HepG2 (cell line): Measurements from ENCODE around the gene RCBTB2. TPM values are rescaled to one million over a fixed set of nuclear protein-coding genes. Genes with fewer than 3 reads are reported as not detected.

Experiments used
- ATAC-seq: fragments of 200-7000 bp; cut with Tn5 transposase; 3 replicates; pipeline ENCODE4 v1.9.1; 2020; ENCODE audit warnings: mild to moderate bottlenecking, moderate library complexity
- BruUV-seq: library from RNA; stranded (reverse); fragments of 400-500 nt; replicated peaks from 2 replicates; lab custom pipeline; 2021; lab: Mats Ljungman, UMichigan
- CTCF ChIA-PET: fragments of 300-600 bp; formaldehyde crosslinking; extraction: SDS; loops from one replicate; lab custom pipeline; 2021; ENCODE audit warnings: low total read pairs, inconsistent platforms, low intra/inter-chr PET ratio; lab: Yijun Ruan, JAX
- POLR2A ChIA-PET: fragments of 350-600 bp; sonication (Branson Sonifier 250); formaldehyde crosslinking; loops from one replicate; lab custom pipeline; 2020; ENCODE audit warnings: antibody characterized with exemption, inconsistent platforms; lab: Yijun Ruan, JAX
- DNase-seq: peaks from one replicate; pipeline ENCODE4 v3.0.0-alpha.2; 2015; ENCODE audit warnings: low spot score
- FAIRE-seq: peaks from 3 replicates; lab custom pipeline; 2011; peaks lifted over from hg19 to GRCh38; lab: Jason Lieb, UNC
- H2AFZ ChIP-seq: one replicate; pipeline ENCODE4 v1.6.1; 2011; ENCODE audit warnings: low read length, inconsistent platforms
- H3K27ac ChIP-seq: fragments of 300-600 bp; 3 replicates; pipeline ENCODE4 v1.8.0; 2011; ENCODE audit warnings: mixed run types, mild to moderate bottlenecking, mixed read lengths, low read length, inconsistent platforms; ENCODE audit not compliant: insufficient read depth; ENCODE audit errors: extremely low read length
- H3K27me3 ChIP-seq, 2 experiments: fragments of 200-600 bp in 1 of 2; 2 replicates in 1 of 2; 3 replicates in 1 of 2; pipeline versions ENCODE4 v1.6.0 to v1.8.0; 2011; ENCODE audit warnings: low read length in 2 of 2, mild to moderate bottlenecking in 2 of 2, moderate library complexity in 2 of 2, inconsistent platforms in 1 of 2; ENCODE audit not compliant: insufficient read depth in 2 of 2, control insufficient read depth in 1 of 2
- H3K36me3 ChIP-seq, 2 experiments: fragments of 200-600 bp in 1 of 2; replicated peaks in 1 of 2; 2 replicates in 1 of 2; 3 replicates in 1 of 2; pipeline versions ENCODE4 v1.5.1 to v1.8.0; 2011; ENCODE audit warnings: low read length in 2 of 2, inconsistent platforms in 1 of 2; ENCODE audit not compliant: insufficient read depth in 2 of 2, control insufficient read depth in 1 of 2
- H3K4me1 ChIP-seq: 2 replicates; pipeline ENCODE4 v1.5.1; 2012; ENCODE audit warnings: low read length, inconsistent platforms; ENCODE audit not compliant: insufficient read depth
- H3K4me2 ChIP-seq: 2 replicates; pipeline ENCODE4 v1.6.0; 2011; ENCODE audit warnings: low read depth, low read length, inconsistent platforms
- H3K4me3 ChIP-seq, 3 experiments: fragments of 200-600 bp in 1 of 3; sonication (generic), shearing (Covaris generic) in 1 of 3; replicated peaks in 1 of 3; 2 replicates each; pipeline ENCODE4 v1.5.1; 2011 to 2016; ENCODE audit warnings: low read length in 3 of 3, inconsistent platforms in 2 of 3, low read depth in 2 of 3, mild to moderate bottlenecking in 2 of 3, control low read depth in 1 of 3, mixed read lengths in 1 of 3; ENCODE audit not compliant: insufficient read depth in 1 of 3
- H3K79me2 ChIP-seq: one replicate; pipeline ENCODE4 v1.6.1; 2011; ENCODE audit warnings: low read length, inconsistent platforms; ENCODE audit not compliant: insufficient read depth
- H3K9ac ChIP-seq: 2 replicates; pipeline ENCODE4 v1.6.0; 2011; ENCODE audit warnings: mild to moderate bottlenecking, low read depth, low read length, inconsistent platforms; ENCODE audit not compliant: insufficient read depth
- H3K9me3 ChIP-seq: 2 replicates; pipeline ENCODE4 v1.5.1; 2012; ENCODE audit warnings: mild to moderate bottlenecking, low read length
- H4K20me1 ChIP-seq: 2 replicates; pipeline ENCODE4 v1.6.0; 2011; ENCODE audit warnings: inconsistent platforms, mild to moderate bottlenecking, low read length, moderate library complexity; ENCODE audit not compliant: insufficient read depth
- DBP ChIP-seq: sonication (generic); formaldehyde crosslinking; IDR thresholded peaks from 2 replicates; pipeline ENCODE4 v1.4.0; 2020; ENCODE audit warnings: missing genetic modification reagents; ENCODE audit errors: not compliant biosample characterization
- MZF1 ChIP-seq: sonication (generic); formaldehyde crosslinking; IDR thresholded peaks from 2 replicates; pipeline ENCODE4 v1.8.1; 2023; ENCODE audit warnings: mild to moderate bottlenecking, missing genetic modification reagents, borderline replicate concordance
- ZFX ChIP-seq: sonication (generic); formaldehyde crosslinking; IDR thresholded peaks from 2 replicates; pipeline ENCODE4 v1.4.0; 2020; ENCODE audit warnings: mild to moderate bottlenecking, low read depth, missing genetic modification reagents, moderate library complexity
- ZKSCAN5 ChIP-seq: sonication (generic); formaldehyde crosslinking; IDR thresholded peaks from 2 replicates; pipeline ENCODE4 v1.5.1; 2020; ENCODE audit warnings: mild to moderate bottlenecking, missing genetic modification reagents
- ZNF713 ChIP-seq: sonication (generic); formaldehyde crosslinking; IDR thresholded peaks from 2 replicates; pipeline ENCODE4 v1.4.0; 2020; ENCODE audit warnings: mild to moderate bottlenecking, missing genetic modification reagents
- WGBS: methylation state at CpG from one replicate; pipeline ENCODE4 v1.1.6; 2017; ENCODE audit warnings: low lambda C conversion rate; 5-methylcytosine and 5-hydroxymethylcytosine counted together
- in situ Hi-C: cut with HindIII; loops from 2 replicates; pipeline ENCODE4 v1.10.0; 2017; ENCODE audit warnings: low pct_unique_long_range_greater_than_20kb; ENCODE audit not compliant: extremely low pct_ligation_motif_present
- intact Hi-C: fragments of 100-400 bp; cut with micrococcal nuclease; formaldehyde crosslinking; loops from one replicate; pipeline ENCODE4 v1.10.0; 2022; ENCODE audit not compliant: unreplicated experiment
- polyA plus RNA-seq, 8 experiments: library from polyadenylated mRNA; depleted of rRNA in 3 of 8; stranded (reverse) in 7 of 8; unstranded in 1 of 8; fragments of >200 nt; fragmentation: Illumina TruSeq in 4 of 8; extraction: Trizol in 4 of 8; gene quantifications; 2 replicates each; pipeline versions ENCODE4 v1.2.1 to v1.2.3, GENCODE V29; 2011 to 2016; ENCODE audit warnings: low read depth in 4 of 8, missing spikeins in 1 of 8, mixed read lengths in 1 of 8; ENCODE audit not compliant: insufficient read depth in 1 of 8
- total RNA-seq, 5 experiments: library from RNA; depleted of rRNA; stranded (reverse); fragments of >200 nt; fragmentation: Illumina TruSeq; extraction: Trizol; gene quantifications; 2 replicates each; pipeline ENCODE4 v1.2.3, GENCODE V29; 2016; ENCODE audit warnings: low read depth in 1 of 5
- TF ChIP-seq, protein P1 (sequence below): sonication (generic); formaldehyde crosslinking; IDR thresholded peaks from 2 replicates; pipeline ENCODE4 v1.8.0; 2022; ENCODE audit warnings: missing genetic modification reagents, low read depth, mild to moderate bottlenecking, borderline replicate concordance

RCBTB2 gene
- total and polyA plus RNA-seq, 2 of the 13 experiments (the other 11 are each of a cell fraction or from before 2014, with no cell fraction given) = 1.9 to 2.7 TPM

DNA sequence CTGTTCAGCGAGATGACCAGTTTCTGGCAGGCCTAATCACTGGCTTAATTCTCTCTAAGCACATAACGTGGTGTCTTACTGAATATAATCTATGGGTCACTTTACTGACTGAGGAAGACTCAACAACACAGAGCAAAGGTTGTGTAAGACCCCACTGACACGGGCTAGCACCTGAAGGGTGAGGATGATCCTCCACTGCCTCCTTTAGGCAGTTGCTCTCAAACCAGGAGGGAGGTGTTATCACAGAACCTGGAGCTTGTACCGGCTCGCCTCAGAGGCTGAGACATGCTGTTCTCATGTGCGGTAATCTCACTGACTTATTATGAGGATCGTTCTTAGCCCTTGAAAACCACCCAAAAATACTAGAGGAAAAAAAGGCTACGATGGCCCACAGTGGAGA is 28.3 kb downstream of the RCBTB2 start (continued):
- TF ChIP-seq DBP (CRISPR knock-in tag) = no peak

GRCh38 chr13:48502601-48503319 is 30.1 kb downstream of the RCBTB2 start:
- TF ChIP-seq, protein P1, sequence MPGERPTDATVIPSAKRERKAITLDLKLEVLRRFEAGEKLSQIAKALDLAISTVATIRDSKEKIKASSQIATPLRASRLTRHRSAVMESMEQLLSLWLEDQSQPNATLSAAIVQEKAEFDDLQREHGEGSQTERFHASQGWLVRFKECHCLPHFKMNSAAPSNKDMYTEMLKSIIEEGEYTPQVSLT = no peak
- TF ChIP-seq ZNF713 (no peak), MZF1 (CRISPR knock-in tag) (no peak), ZFX (no peak), ZKSCAN5 (CRISPR knock-in tag) (no peak)
- Histone ChIP-seq H3K27ac (no peak overlapping the region), H4K20me1 (no peaks in the 10 kb centered on the region), H3K4me1 (0 out of 2 replicates have a peak, but pooled peaks cover 10% of the 10 kb centered on the region), H3K9me3 (no peaks in the 10 kb centered on the region), H3K9ac (no peak overlapping the region), H3K36me3 (no peaks in the 10 kb centered on the region), H3K79me2 (no peaks in the 10 kb centered on the region), H2AFZ (no peak overlapping the region), H3K27me3 (no peaks in the 10 kb centered on the region; a peak in 1 of 5 replicates), H3K4me3 (no peak overlapping the region), H3K4me2 (no peak overlapping the region)
- FAIRE-seq = no peak
- in situ Hi-C loops = no loop called here
- intact Hi-C loops = no loop called here
- 90% methylated on average over 19 of the region's 19 CpGs for WGBS
- no peak for ATAC-seq
- ChIA-PET POLR2A (no interaction called here), CTCF (no interaction called here)
- no TSS peak for BruUV-seq
- DNase-seq = no peak
